Nephron (organoid): ENCODE data around the gene CD164.

Experiments used
- H3K27ac Mint-ChIP-seq, 3 experiments: 2 replicates each; pipeline ENCODE4 v1.8.0; 2020; ENCODE audit warnings: mixed read lengths in 3 of 3, mild to moderate bottlenecking in 2 of 3, moderate library complexity in 1 of 3
- H3K27me3 Mint-ChIP-seq: 2 replicates; pipeline ENCODE4 v1.8.0; 2021; ENCODE audit warnings: low read depth, mild to moderate bottlenecking, moderate library complexity, mixed read lengths
- H3K36me3 Mint-ChIP-seq: 2 replicates; pipeline ENCODE4 v1.8.0; 2020; ENCODE audit warnings: low read depth, mixed read lengths
- H3K4me1 Mint-ChIP-seq: 2 replicates; pipeline ENCODE4 v1.8.0; 2020; ENCODE audit warnings: mixed read lengths
- H3K4me3 Mint-ChIP-seq, 3 experiments: 2 replicates each; pipeline ENCODE4 v1.8.0; 2020; ENCODE audit warnings: mild to moderate bottlenecking in 3 of 3, mixed read lengths in 3 of 3, moderate library complexity in 2 of 3
- H3K9me3 Mint-ChIP-seq: 2 replicates; pipeline ENCODE4 v1.8.0; 2020; ENCODE audit warnings: mixed read lengths
- TF ChIP-seq, protein P1 (sequence below), 3 experiments: fragments of 200-600 bp; sonication (generic); IDR thresholded peaks; one replicate each; pipeline ENCODE4 v1.5.0; 2021; ENCODE audit warnings: antibody characterized with exemption in 3 of 3; ENCODE audit not compliant: unreplicated experiment in 3 of 3

The CD164 gene

DNA sequence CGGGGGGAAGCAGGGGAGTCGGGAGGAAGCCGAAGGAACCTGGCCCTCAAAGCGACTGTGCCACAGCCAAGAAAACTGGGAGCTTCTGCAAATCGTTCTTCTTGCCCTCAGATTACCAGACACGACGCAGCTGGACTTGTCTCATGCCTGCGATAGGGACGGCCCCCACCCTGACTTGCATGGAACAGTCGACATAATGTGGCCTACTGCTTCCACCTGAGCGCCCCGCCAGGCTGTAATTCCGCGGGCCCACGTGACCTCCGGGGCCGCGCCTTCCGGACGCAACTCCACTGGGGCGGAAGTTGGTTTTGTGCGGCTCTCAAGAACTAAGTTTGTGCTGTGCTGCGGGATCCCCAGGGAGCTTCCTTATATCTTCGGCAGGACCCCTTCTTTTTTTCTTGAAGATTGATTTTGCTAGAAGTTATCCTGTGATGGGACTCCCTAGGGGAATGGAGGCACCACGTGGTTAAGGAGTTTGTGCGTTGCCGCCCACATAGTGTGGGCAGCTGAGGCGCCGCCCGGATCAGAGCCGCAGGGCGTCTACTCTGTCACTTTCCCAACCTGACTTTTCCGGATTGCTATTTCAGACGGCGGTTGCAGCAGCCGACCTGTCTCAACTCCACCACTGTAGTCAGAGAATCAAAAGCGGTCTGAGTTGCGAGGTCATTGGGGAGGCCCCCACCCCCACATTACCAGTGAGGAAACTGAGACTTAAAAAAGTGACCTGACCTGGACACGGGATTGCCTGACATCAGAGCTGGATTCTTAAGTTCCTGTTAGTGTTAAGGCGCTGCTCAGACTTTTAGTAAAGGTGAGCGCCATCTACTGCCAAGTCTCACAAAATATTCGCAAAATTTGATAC lies 540 bp upstream of the CD164 start:
- TF ChIP-seq, protein P1, sequence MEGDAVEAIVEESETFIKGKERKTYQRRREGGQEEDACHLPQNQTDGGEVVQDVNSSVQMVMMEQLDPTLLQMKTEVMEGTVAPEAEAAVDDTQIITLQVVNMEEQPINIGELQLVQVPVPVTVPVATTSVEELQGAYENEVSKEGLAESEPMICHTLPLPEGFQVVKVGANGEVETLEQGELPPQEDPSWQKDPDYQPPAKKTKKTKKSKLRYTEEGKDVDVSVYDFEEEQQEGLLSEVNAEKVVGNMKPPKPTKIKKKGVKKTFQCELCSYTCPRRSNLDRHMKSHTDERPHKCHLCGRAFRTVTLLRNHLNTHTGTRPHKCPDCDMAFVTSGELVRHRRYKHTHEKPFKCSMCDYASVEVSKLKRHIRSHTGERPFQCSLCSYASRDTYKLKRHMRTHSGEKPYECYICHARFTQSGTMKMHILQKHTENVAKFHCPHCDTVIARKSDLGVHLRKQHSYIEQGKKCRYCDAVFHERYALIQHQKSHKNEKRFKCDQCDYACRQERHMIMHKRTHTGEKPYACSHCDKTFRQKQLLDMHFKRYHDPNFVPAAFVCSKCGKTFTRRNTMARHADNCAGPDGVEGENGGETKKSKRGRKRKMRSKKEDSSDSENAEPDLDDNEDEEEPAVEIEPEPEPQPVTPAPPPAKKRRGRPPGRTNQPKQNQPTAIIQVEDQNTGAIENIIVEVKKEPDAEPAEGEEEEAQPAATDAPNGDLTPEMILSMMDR (IDR thresholded peaks at IDR 0.05; ENCODE audit: unreplicated experiment in 3 of 3): peak; percentile 56 to 67 (median 58)
- H3K27ac Mint-ChIP-seq: peak overlapping the region; percentile 100
- H3K4me3 Mint-ChIP-seq: peak overlapping the region; percentile 95 to 98 (median 97)
- no peaks in the 10 kb centered on the region for H3K27me3 Mint-ChIP-seq
- peaks cover 13% of the 10 kb centered on the region for H3K36me3 Mint-ChIP-seq
- H3K9me3 Mint-ChIP-seq: no peaks in the 10 kb centered on the region
- peaks cover 56% of the 10 kb centered on the region for H3K4me1 Mint-ChIP-seq

- Mint-ChIP-seq H3K27ac (peak overlapping the region; percentile 93 to 100 (median 100)), H3K9me3 (no peaks in the 10 kb centered on the region), H3K36me3 (peaks cover 24% of the 10 kb centered on the region), H3K27me3 (no peaks in the 10 kb centered on the region), H3K4me1 (peaks cover 56% of the 10 kb centered on the region), H3K4me3 (peak overlapping the region; percentile 93 to 96 (median 95))
- TF ChIP-seq, protein P1 (IDR thresholded peaks at IDR 0.05; ENCODE audit: unreplicated experiment in 3 of 3): no peak
Observed at GRCh38 chr6:109381061-109381746, 1.1 kb downstream of the CD164 start.

DNA sequence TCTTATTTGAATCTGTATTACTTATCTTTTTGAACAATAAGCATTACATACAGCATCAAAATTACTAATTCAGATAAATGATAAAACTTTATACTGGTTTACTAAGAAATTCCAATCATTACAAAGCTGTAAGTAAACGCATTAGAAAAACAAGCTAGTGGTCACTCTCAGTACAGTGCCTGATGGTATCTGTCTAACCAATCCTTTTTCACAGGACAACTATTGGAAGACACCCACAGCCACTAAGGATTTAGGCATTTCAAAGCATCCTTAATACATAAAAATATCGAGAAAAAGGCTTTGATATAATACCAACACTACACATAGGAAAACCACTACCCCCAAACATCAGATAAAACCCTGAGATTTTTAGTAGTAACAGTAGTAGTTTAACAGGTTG lies 2.6 kb downstream of the CD164 start:
- peak overlapping the region; percentile 93 to 96 (median 95) for H3K4me3 Mint-ChIP-seq
- no peaks in the 10 kb centered on the region for H3K9me3 Mint-ChIP-seq
- no peaks in the 10 kb centered on the region for H3K27me3 Mint-ChIP-seq
- peaks cover 35% of the 10 kb centered on the region for H3K36me3 Mint-ChIP-seq
- H3K4me1 Mint-ChIP-seq: peaks cover 44% of the 10 kb centered on the region
- TF ChIP-seq, protein P1 (IDR thresholded peaks at IDR 0.05; ENCODE audit: unreplicated experiment in 3 of 3): no peak
- peak overlapping the region; percentile 0 to 100 (median 36) for H3K27ac Mint-ChIP-seq

DNA sequence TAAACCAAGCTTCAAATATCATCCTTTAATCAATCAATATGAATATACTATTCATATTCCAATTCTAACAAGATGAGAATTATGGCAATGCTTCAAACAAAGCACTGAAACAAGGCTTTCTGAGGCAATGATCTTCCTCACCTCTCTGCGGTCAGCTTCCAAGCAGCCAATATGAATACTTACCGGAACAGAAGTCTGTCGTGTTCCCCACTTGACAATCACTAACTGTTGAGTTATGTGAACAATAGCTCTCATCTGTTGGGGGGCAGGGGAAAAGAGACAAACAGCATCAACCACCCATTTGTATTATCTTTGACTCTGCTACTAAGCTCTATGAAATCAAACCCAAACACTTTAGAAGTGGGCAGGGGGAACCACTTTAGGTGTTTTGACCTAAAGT lies 4.5 kb downstream of the CD164 start:
- Mint-ChIP-seq H3K9me3 (no peaks in the 10 kb centered on the region), H3K27ac (no peak overlapping the region), H3K27me3 (no peaks in the 10 kb centered on the region), H3K4me3 (no peak overlapping the region), H3K4me1 (peaks cover 38% of the 10 kb centered on the region), H3K36me3 (peaks cover 53% of the 10 kb centered on the region)
- TF ChIP-seq, protein P1 (IDR thresholded peaks at IDR 0.05; ENCODE audit: unreplicated experiment in 3 of 3): no peak

DNA sequence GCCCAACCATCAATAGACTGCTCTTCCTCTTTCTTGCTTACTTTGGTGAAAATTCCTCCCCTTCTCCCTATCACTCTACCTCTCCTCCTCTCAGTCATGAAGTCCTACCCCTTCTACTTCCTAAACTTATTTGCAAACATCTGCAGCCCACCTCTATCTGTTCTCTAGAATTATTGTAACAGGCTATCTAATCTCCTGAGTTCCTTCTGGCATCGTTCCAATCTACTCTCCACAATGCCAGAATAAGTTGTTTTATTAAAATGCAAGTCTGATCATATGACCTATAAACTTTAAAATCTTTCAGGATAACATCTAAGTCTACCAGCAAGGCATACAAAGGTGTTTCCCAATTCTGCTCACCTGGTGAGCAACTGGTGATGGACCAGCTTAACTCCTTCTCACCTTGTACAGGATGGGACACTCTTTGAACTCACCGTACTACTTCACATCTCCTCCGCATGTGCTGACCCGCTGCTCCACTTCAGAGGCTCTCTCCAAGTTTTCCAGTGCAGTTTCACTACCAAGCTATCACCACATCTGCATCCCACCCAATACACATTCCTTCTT lies 7.9 kb downstream of the CD164 start:
- TF ChIP-seq, protein P1 (IDR thresholded peaks at IDR 0.05; ENCODE audit: unreplicated experiment in 3 of 3): no peak
- Mint-ChIP-seq H3K4me1 (peaks cover 23% of the 10 kb centered on the region), H3K36me3 (peaks cover 76% of the 10 kb centered on the region), H3K9me3 (no peaks in the 10 kb centered on the region), H3K4me3 (no peak overlapping the region), H3K27me3 (no peaks in the 10 kb centered on the region), H3K27ac (no peak overlapping the region)
